Kidney epithelial cell (primary cell): ENCODE results near the gene IL19. TPM values are rescaled to one million over a fixed set of nuclear protein-coding genes. Genes with fewer than 3 reads are reported as not detected.

Experiments used
- DNase-seq: peaks from one replicate; pipeline ENCODE4 v3.0.0-alpha.2; 2010; ENCODE audit warnings: low read depth
- H3K27me3 ChIP-seq: 2 replicates; pipeline ENCODE4 v1.6.0; 2011; ENCODE audit warnings: low read length; ENCODE audit not compliant: control insufficient read depth, insufficient read depth
- H3K36me3 ChIP-seq: 2 replicates; pipeline ENCODE4 v1.5.1; 2011; ENCODE audit warnings: low read length; ENCODE audit not compliant: control insufficient read depth, insufficient read depth
- H3K4me3 ChIP-seq: 2 replicates; pipeline ENCODE4 v1.5.1; 2011; ENCODE audit warnings: low read depth, mild to moderate bottlenecking, control low read depth, low read length
- total RNA-seq: library from RNA; depleted of rRNA; stranded (reverse); fragments of >200 nt; gene quantifications from 2 replicates; pipeline ENCODE4 v1.2.3, GENCODE V29; 2015
- TF ChIP-seq, protein P1 (sequence below): IDR thresholded peaks from 2 replicates; pipeline ENCODE4 v1.5.1; 2011; ENCODE audit warnings: mild to moderate bottlenecking, moderate library complexity, low read length, control low read depth, inconsistent platforms; ENCODE audit not compliant: insufficient read depth, poor library complexity, severe bottlenecking

The IL19 gene
- total RNA-seq, 1 donor from 2014 or later = not detected

DNA sequence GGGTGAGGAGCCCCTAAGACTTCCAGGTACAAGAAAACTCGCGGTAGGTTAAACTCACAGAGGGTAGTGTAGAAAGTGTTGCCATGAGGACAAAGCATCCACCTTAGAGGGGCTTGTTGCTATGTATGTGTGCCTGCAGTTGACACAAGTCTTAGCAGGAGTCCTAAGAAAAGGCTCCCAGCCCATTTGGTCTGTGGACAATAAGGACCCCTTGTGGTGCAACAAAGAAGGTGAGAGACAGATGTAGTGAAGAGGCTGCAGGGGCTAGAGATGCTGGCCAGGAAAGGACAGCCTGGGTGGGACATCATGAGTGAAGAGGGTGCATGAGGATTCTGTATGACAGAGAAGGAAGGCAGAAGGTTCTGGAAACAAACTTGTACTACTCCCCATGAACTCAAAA lies 38.0 kb downstream of the IL19 start:
- TF ChIP-seq, protein P1, sequence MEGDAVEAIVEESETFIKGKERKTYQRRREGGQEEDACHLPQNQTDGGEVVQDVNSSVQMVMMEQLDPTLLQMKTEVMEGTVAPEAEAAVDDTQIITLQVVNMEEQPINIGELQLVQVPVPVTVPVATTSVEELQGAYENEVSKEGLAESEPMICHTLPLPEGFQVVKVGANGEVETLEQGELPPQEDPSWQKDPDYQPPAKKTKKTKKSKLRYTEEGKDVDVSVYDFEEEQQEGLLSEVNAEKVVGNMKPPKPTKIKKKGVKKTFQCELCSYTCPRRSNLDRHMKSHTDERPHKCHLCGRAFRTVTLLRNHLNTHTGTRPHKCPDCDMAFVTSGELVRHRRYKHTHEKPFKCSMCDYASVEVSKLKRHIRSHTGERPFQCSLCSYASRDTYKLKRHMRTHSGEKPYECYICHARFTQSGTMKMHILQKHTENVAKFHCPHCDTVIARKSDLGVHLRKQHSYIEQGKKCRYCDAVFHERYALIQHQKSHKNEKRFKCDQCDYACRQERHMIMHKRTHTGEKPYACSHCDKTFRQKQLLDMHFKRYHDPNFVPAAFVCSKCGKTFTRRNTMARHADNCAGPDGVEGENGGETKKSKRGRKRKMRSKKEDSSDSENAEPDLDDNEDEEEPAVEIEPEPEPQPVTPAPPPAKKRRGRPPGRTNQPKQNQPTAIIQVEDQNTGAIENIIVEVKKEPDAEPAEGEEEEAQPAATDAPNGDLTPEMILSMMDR = peak; percentile 52
- DNase-seq = no peak
- H3K27me3 ChIP-seq = peaks cover 2% of the 10 kb centered on the region
- H3K36me3 ChIP-seq = no peaks in the 10 kb centered on the region
- H3K4me3 ChIP-seq = no peak overlapping the region

DNA sequence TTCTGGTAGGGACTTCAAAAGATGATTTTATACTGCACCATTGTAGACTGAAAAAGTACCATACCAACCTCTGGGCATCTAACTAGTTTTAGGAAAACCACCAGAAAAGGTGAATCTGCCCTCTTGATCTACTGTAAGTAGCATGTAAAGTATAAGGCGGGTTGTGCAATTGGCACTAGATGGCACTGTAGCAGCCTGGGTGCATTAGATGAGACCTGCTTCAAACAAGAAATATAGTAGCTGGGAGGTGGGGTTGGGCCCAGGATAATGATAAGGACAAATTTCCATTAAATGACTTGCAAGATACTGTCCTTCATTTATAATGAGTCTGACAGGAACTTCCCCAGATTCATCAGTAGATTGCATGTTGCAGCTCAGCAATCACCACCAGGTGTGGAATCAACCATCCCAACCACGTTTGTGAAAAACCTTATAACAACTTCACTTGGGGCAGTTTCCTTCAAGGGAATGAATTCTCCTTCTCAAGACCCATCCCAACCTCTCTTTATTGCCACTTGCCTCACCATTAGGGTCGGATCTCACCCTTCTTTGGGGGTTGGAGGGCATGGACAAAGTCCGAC lies 39.0 kb downstream of the IL19 start:
- no peak for DNase-seq
- peaks cover 2% of the 10 kb centered on the region for H3K27me3 ChIP-seq
- TF ChIP-seq, protein P1 = peak; percentile 60
- H3K4me3 ChIP-seq = no peak overlapping the region
- H3K36me3 ChIP-seq = no peaks in the 10 kb centered on the region

DNA sequence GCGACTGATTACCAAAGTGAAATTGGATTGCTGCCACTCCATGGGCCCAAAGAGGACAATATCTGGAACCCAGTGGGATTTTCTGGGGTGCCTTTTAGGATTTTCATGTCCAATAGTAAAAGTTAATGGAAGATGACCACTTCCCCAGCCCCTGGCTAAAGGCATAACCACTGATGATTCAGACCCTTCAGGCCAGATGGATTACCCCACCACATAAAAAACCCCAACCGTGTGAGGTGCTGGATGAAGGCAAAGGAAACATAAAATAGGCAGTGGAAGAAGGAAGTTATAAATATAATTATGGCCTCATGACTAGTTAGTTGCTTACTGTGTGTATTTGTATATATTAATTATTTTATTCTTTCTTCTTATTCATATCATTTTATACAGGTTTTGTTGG lies 41.9 kb downstream of the IL19 start:
- Histone ChIP-seq H3K4me3 (no peak overlapping the region), H3K36me3 (no peaks in the 10 kb centered on the region), H3K27me3 (peaks cover 2% of the 10 kb centered on the region)
- no peak for DNase-seq
- TF ChIP-seq, protein P1 = no peak

DNA sequence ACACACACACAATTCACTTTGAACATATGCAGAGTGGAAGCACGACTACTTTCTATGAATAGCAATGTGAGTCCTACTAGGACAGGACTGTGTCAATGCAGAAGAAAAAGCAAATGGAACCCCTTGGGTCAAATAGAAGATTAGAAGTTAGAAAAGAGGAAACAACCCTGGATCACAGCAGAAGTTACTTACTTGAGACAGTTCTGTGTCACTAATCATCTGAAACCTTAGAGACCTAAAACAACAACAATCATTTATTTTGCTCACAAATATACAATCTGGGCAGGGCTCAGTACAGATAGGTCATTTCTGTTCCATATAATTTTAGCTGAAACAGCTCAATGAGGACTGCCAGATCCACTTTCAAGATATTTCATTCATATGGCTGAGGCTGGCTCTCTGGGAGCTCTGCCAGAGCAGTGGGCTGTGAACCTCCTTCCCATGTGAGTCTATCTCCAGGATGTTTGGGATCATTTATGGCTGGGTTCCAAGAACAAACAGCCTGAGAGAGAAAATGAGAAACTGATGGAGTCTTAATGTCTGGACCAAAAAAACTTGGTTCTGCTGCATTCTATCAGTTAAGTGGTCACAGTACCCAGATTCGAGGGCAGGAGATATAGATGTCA lies 44.3 kb downstream of the IL19 start:
- Histone ChIP-seq H3K27me3 (no peaks in the 10 kb centered on the region), H3K4me3 (no peak overlapping the region), H3K36me3 (no peaks in the 10 kb centered on the region)
- TF ChIP-seq, protein P1 = no peak
- DNase-seq = peak; percentile 64

DNA sequence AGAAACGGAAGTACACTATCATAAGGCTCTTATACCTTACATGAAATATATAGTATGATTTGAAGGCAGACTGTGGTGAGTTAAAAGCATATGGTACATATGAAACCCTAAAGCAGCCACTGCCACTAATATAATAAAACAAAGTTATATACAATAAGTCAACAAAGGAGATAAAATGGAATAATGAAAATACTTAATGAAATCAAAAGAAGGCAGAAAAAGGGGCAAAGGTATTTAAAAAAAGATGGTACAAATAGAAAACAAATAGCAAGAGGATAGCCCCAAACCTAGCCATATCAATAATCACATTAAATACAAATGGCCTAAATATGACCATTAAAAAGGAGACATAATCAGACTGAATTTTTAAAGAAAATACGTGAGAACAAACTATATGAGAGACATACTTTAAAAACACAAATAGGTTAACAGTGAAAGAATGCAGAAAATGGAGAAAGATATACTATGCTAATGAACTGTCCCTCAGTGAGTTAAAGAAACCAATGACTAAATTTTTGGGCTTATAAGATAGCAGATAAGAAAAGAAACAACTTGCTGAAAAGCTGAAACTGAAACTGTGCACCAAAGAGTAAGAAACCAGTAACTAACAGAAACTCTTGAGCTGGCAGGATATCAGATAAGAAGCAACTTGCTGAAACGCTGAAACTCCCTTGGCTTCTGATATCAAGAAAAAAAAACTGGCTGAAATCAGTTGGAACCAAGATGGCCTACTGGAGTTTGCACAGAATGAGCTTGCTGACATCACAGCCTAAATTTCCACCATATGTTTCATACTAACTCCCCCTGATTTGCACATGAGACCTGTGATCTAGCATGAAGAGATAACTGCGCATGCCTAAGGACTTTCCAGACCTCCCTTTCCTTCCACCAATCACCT lies 46.1 kb downstream of the IL19 start:
- Histone ChIP-seq H3K36me3 (no peaks in the 10 kb centered on the region), H3K27me3 (no peaks in the 10 kb centered on the region), H3K4me3 (no peak overlapping the region)
- TF ChIP-seq, protein P1 = no peak
- DNase-seq = no peak
